ENCODE data around the gene TET2.

The TET2 gene
- 63.1 to 100 (median 71.2) reads per million in 3 donors for total RNA-seq

- no peaks in the 10 kb centered on the region for H3K36me3 ChIP-seq (ENCODE audit: control insufficient read depth, insufficient read depth, low read length)
- H3K9me3 ChIP-seq (ENCODE audit: control insufficient read depth, low read length), result no peaks in the 10 kb centered on the region
- peak; percentile 58 to 70 (median 69) for DNase-seq
- H3K27ac ChIP-seq (ENCODE audit: insufficient read depth, low read length, poor library complexity, severe bottlenecking), result peak within 1 kb of the TSS; percentile 81
- no peaks in the 10 kb centered on the region for H3K27me3 ChIP-seq (replicated peaks; ENCODE audit: control insufficient read depth, insufficient read depth, low read length, poor library complexity, severe bottlenecking)
- peak within 1 kb of the TSS; percentile 87 for H3K4me3 ChIP-seq (ENCODE audit: insufficient read depth, low read depth, low read length, poor library complexity, severe bottlenecking)
- peaks cover 3% of the 10 kb centered on the region for H3K4me1 ChIP-seq (ENCODE audit: control insufficient read depth, insufficient read depth, low read length, poor library complexity, severe bottlenecking)
These were observed at the start of gene TET2 for GRCh38 chr4:105146276-105147015. TET2 (plus strand) TSS chr4:105146876; CDS start chr4:105233943, 87,067 bp downstream.

- H3K4me3 ChIP-seq (ENCODE audit: insufficient read depth, low read depth, low read length, poor library complexity, severe bottlenecking), result no peak overlapping the region
- H3K4me1 ChIP-seq (ENCODE audit: control insufficient read depth, insufficient read depth, low read length, poor library complexity, severe bottlenecking), result no peaks in the 10 kb centered on the region
- DNase-seq, result no peak
- H3K27me3 ChIP-seq (replicated peaks; ENCODE audit: control insufficient read depth, insufficient read depth, low read length, poor library complexity, severe bottlenecking), result no peaks in the 10 kb centered on the region
- H3K36me3 ChIP-seq (ENCODE audit: control insufficient read depth, insufficient read depth, low read length), result no peaks in the 10 kb centered on the region
- H3K27ac ChIP-seq (ENCODE audit: insufficient read depth, low read length, poor library complexity, severe bottlenecking), result no peak overlapping the region
- no peaks in the 10 kb centered on the region for H3K9me3 ChIP-seq (ENCODE audit: control insufficient read depth, low read length)
These were observed 44.7 kb upstream of the TET2 start for GRCh38 chr4:105102016-105102415.

DNA sequence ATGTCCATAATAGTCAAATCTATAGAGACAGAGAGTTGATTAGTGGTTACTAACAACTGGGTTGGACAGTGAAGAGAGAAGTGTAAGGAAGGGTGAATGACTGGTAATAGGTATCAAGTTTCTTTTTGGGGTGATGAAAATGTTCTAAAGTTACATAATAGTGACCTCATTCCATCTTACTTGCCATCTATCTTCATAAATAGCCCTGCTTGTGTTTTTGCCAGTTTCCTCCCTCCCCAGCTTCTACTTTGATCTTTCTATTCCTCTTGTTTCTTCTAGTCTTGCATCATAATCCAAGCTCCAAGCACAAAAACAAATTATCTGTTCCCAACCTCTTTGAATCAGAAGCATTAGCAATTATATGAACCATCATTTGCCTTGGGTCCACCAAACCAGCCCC lies 40.2 kb upstream of the TET2 start:
- DNase-seq, result no peak
- Histone ChIP-seq H3K36me3 (ENCODE audit: control insufficient read depth, insufficient read depth, low read length) (no peaks in the 10 kb centered on the region), H3K27ac (ENCODE audit: insufficient read depth, low read length, poor library complexity, severe bottlenecking) (no peak overlapping the region), H3K4me3 (ENCODE audit: insufficient read depth, low read depth, low read length, poor library complexity, severe bottlenecking) (no peak overlapping the region), H3K4me1 (ENCODE audit: control insufficient read depth, insufficient read depth, low read length, poor library complexity, severe bottlenecking) (no peaks in the 10 kb centered on the region), H3K27me3 (replicated peaks; ENCODE audit: control insufficient read depth, insufficient read depth, low read length, poor library complexity, severe bottlenecking) (no peaks in the 10 kb centered on the region), H3K9me3 (ENCODE audit: control insufficient read depth, low read length) (no peaks in the 10 kb centered on the region)

GRCh38 chr4:105107095-105107856 lies 39.4 kb upstream of the TET2 start:
- H3K36me3 ChIP-seq (ENCODE audit: control insufficient read depth, insufficient read depth, low read length), result no peaks in the 10 kb centered on the region
- no peaks in the 10 kb centered on the region for H3K4me1 ChIP-seq (ENCODE audit: control insufficient read depth, insufficient read depth, low read length, poor library complexity, severe bottlenecking)
- no peak overlapping the region for H3K4me3 ChIP-seq (ENCODE audit: insufficient read depth, low read depth, low read length, poor library complexity, severe bottlenecking)
- H3K27me3 ChIP-seq (replicated peaks; ENCODE audit: control insufficient read depth, insufficient read depth, low read length, poor library complexity, severe bottlenecking), result no peaks in the 10 kb centered on the region
- H3K9me3 ChIP-seq (ENCODE audit: control insufficient read depth, low read length), result no peaks in the 10 kb centered on the region
- DNase-seq, result no peak
- no peak overlapping the region for H3K27ac ChIP-seq (ENCODE audit: insufficient read depth, low read length, poor library complexity, severe bottlenecking)

DNA sequence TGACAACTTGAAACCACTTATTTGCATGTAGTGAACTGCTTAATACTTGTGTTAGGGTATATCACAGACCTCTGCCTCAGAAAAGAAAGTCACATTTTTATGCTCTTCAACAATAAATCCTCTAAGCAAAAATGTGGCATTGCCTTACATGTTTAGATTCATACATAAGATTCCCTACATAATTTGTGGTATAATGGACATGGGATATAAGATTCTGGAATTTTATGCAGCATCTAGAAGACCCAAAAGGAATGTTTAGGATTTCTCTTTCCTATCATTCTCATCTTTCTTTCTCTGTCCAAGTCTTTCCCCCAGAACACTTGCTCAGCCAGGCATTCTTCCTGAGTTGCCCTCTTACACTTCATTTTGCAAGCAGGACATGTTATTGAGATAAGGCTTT lies 37.7 kb upstream of the TET2 start:
- H3K27ac ChIP-seq (ENCODE audit: insufficient read depth, low read length, poor library complexity, severe bottlenecking), result no peak overlapping the region

GRCh38 chr4:105112274-105112673 lies 34.4 kb upstream of the TET2 start:
- H3K27ac ChIP-seq (ENCODE audit: insufficient read depth, low read length, poor library complexity, severe bottlenecking), result no peak overlapping the region
- no peaks in the 10 kb centered on the region for H3K27me3 ChIP-seq (replicated peaks; ENCODE audit: control insufficient read depth, insufficient read depth, low read length, poor library complexity, severe bottlenecking)
- no peaks in the 10 kb centered on the region for H3K36me3 ChIP-seq (ENCODE audit: control insufficient read depth, insufficient read depth, low read length)
- H3K4me3 ChIP-seq (ENCODE audit: insufficient read depth, low read depth, low read length, poor library complexity, severe bottlenecking), result no peak overlapping the region
- H3K4me1 ChIP-seq (ENCODE audit: control insufficient read depth, insufficient read depth, low read length, poor library complexity, severe bottlenecking), result no peaks in the 10 kb centered on the region
- H3K9me3 ChIP-seq (ENCODE audit: control insufficient read depth, low read length), result no peaks in the 10 kb centered on the region
- DNase-seq, result no peak

More for the DNA sequence above, 37.7 kb upstream of the TET2 start:
- Histone ChIP-seq H3K36me3 (ENCODE audit: control insufficient read depth, insufficient read depth, low read length) (no peaks in the 10 kb centered on the region), H3K4me1 (ENCODE audit: control insufficient read depth, insufficient read depth, low read length, poor library complexity, severe bottlenecking) (no peaks in the 10 kb centered on the region), H3K27me3 (replicated peaks; ENCODE audit: control insufficient read depth, insufficient read depth, low read length, poor library complexity, severe bottlenecking) (no peaks in the 10 kb centered on the region), H3K9me3 (ENCODE audit: control insufficient read depth, low read length) (no peaks in the 10 kb centered on the region), H3K4me3 (ENCODE audit: insufficient read depth, low read depth, low read length, poor library complexity, severe bottlenecking) (no peak overlapping the region)
- no peak for DNase-seq

DNA sequence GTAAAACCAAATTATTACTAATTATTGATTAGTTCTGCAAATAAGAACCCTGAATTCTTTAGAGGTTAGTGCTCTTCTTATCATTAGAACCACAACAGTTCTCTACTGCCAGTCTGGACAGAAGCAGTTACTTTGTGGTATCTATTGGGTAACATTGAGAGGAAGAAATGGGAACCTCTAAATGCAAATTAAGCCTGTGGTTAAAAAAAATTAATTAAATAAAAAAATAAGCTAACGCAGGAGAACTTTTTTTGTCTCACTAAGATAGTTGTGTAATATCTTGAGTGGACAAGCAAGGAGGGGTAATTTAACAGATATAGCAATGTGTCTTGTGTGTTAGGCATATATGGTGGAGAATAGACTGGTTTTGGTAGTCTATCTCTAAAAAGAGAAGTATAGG lies 32.9 kb upstream of the TET2 start:
- Histone ChIP-seq H3K27me3 (replicated peaks; ENCODE audit: control insufficient read depth, insufficient read depth, low read length, poor library complexity, severe bottlenecking) (no peaks in the 10 kb centered on the region), H3K27ac (ENCODE audit: insufficient read depth, low read length, poor library complexity, severe bottlenecking) (no peak overlapping the region), H3K4me3 (ENCODE audit: insufficient read depth, low read depth, low read length, poor library complexity, severe bottlenecking) (no peak overlapping the region), H3K36me3 (ENCODE audit: control insufficient read depth, insufficient read depth, low read length) (no peaks in the 10 kb centered on the region), H3K9me3 (ENCODE audit: control insufficient read depth, low read length) (no peaks in the 10 kb centered on the region), H3K4me1 (ENCODE audit: control insufficient read depth, insufficient read depth, low read length, poor library complexity, severe bottlenecking) (no peaks in the 10 kb centered on the region)
- DNase-seq, result no peak

- no peaks in the 10 kb centered on the region for H3K4me1 ChIP-seq (ENCODE audit: control insufficient read depth, insufficient read depth, low read length, poor library complexity, severe bottlenecking)
- H3K9me3 ChIP-seq (ENCODE audit: control insufficient read depth, low read length), result no peaks in the 10 kb centered on the region
- H3K27me3 ChIP-seq (replicated peaks; ENCODE audit: control insufficient read depth, insufficient read depth, low read length, poor library complexity, severe bottlenecking), result no peaks in the 10 kb centered on the region
- no peak for DNase-seq
- no peaks in the 10 kb centered on the region for H3K36me3 ChIP-seq (ENCODE audit: control insufficient read depth, insufficient read depth, low read length)
- H3K27ac ChIP-seq (ENCODE audit: insufficient read depth, low read length, poor library complexity, severe bottlenecking), result no peak overlapping the region
- H3K4me3 ChIP-seq (ENCODE audit: insufficient read depth, low read depth, low read length, poor library complexity, severe bottlenecking), result no peak overlapping the region
These were observed 29.9 kb upstream of the TET2 start for GRCh38 chr4:105116616-105117319.

DNA sequence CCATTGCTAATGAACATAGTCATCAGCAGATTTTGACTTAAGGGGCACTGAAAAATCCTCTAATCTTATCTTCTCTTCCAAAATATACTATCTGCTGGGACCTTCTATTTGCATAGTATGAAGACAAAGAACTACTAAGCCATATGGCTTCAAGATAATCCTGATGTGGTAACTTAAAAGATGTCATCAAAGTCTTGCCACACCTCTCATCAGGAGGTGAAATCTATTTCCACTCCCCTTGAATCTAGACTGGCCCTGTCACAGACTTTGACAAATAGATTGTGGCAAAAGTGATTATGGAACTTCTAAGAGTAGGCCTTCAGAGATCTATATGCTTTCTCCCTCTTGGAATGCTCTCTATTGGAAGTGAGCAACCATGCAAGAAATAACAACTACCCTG lies 27.3 kb upstream of the TET2 start:
- Histone ChIP-seq H3K27ac (ENCODE audit: insufficient read depth, low read length, poor library complexity, severe bottlenecking) (no peak overlapping the region), H3K4me1 (ENCODE audit: control insufficient read depth, insufficient read depth, low read length, poor library complexity, severe bottlenecking) (no peaks in the 10 kb centered on the region), H3K9me3 (ENCODE audit: control insufficient read depth, low read length) (no peaks in the 10 kb centered on the region), H3K27me3 (replicated peaks; ENCODE audit: control insufficient read depth, insufficient read depth, low read length, poor library complexity, severe bottlenecking) (no peaks in the 10 kb centered on the region), H3K4me3 (ENCODE audit: insufficient read depth, low read depth, low read length, poor library complexity, severe bottlenecking) (no peak overlapping the region), H3K36me3 (ENCODE audit: control insufficient read depth, insufficient read depth, low read length) (no peaks in the 10 kb centered on the region)
- DNase-seq, result no peak

GRCh38 chr4:105120626-105121025 lies 26.1 kb upstream of the TET2 start:
- Histone ChIP-seq H3K27ac (ENCODE audit: insufficient read depth, low read length, poor library complexity, severe bottlenecking) (no peak overlapping the region), H3K9me3 (ENCODE audit: control insufficient read depth, low read length) (no peaks in the 10 kb centered on the region), H3K4me3 (ENCODE audit: insufficient read depth, low read depth, low read length, poor library complexity, severe bottlenecking) (no peak overlapping the region), H3K4me1 (ENCODE audit: control insufficient read depth, insufficient read depth, low read length, poor library complexity, severe bottlenecking) (no peaks in the 10 kb centered on the region), H3K27me3 (replicated peaks; ENCODE audit: control insufficient read depth, insufficient read depth, low read length, poor library complexity, severe bottlenecking) (no peaks in the 10 kb centered on the region), H3K36me3 (ENCODE audit: control insufficient read depth, insufficient read depth, low read length) (no peaks in the 10 kb centered on the region)
- no peak for DNase-seq
